DOHH2 (cell line): ENCODE measurements around the gene NAALADL2.

Experiments
- H3F3A ChIP-seq: fragments of 200-600 bp; sonication (generic), shearing (Covaris generic); 2 replicates; pipeline ENCODE4 v1.6.0; 2016; ENCODE audit warnings: antibody characterized with exemption, mild to moderate bottlenecking; ENCODE audit not compliant: control insufficient read depth, insufficient read depth
- H3K27ac ChIP-seq: fragments of 200-600 bp; sonication (generic); 2 replicates; pipeline ENCODE4 v1.5.1; 2014; ENCODE audit warnings: low read depth, mild to moderate bottlenecking, low read length, moderate library complexity
- H3K27me3 ChIP-seq: fragments of 200-600 bp; sonication (generic); 2 replicates; pipeline ENCODE4 v1.6.1; 2014; ENCODE audit warnings: mild to moderate bottlenecking, low read length, mixed read lengths; ENCODE audit not compliant: control insufficient read depth
- H3K36me3 ChIP-seq: fragments of 200-600 bp; sonication (generic); 2 replicates; pipeline ENCODE4 v1.6.1; 2014; ENCODE audit warnings: mild to moderate bottlenecking, low read length, moderate library complexity, mixed read lengths; ENCODE audit not compliant: control insufficient read depth
- H3K4me1 ChIP-seq: fragments of 200-600 bp; sonication (generic); 2 replicates; pipeline ENCODE4 v1.6.1; 2014; ENCODE audit warnings: mild to moderate bottlenecking, low read length, mixed read lengths; ENCODE audit not compliant: control insufficient read depth
- H3K4me2 ChIP-seq: fragments of 200-600 bp; sonication (generic); 2 replicates; pipeline ENCODE4 v1.6.0; 2014; ENCODE audit warnings: mild to moderate bottlenecking, low read length, moderate library complexity
- H3K4me3 ChIP-seq: fragments of 200-600 bp; sonication (generic); 2 replicates; pipeline ENCODE4 v1.5.1; 2014; ENCODE audit warnings: mild to moderate bottlenecking, low read length, mixed read lengths
- H3K79me2 ChIP-seq: fragments of 200-600 bp; sonication (generic); 2 replicates; pipeline ENCODE4 v1.6.1; 2014; ENCODE audit warnings: mild to moderate bottlenecking, low read length, mixed read lengths; ENCODE audit not compliant: control insufficient read depth
- H3K9me2 ChIP-seq: fragments of 200-600 bp; sonication (generic); replicated peaks from 2 replicates; pipeline ENCODE4 v1.6.1; 2014; ENCODE audit warnings: mild to moderate bottlenecking, low read length, mixed read lengths; ENCODE audit not compliant: control insufficient read depth
- H3K9me3 ChIP-seq: fragments of 200-600 bp; sonication (generic); 2 replicates; pipeline ENCODE4 v1.6.1; 2014; ENCODE audit warnings: antibody characterized with exemption, low read length, mixed read lengths; ENCODE audit not compliant: control insufficient read depth, insufficient read depth
- H4K20me1 ChIP-seq: fragments of 200-600 bp; sonication (generic); 2 replicates; pipeline ENCODE4 v1.6.0; 2014; ENCODE audit warnings: low read depth, mild to moderate bottlenecking, antibody characterized with exemption, low read length, moderate library complexity; ENCODE audit not compliant: control insufficient read depth, insufficient read depth
- EZH2phosphoT487 ChIP-seq: fragments of 200-600 bp; sonication (generic); IDR thresholded peaks from 2 replicates; pipeline ENCODE4 v1.6.1; 2017; ENCODE audit warnings: borderline replicate concordance, mild to moderate bottlenecking, antibody characterized with exemption, low read length, moderate library complexity, mixed read lengths
- TF ChIP-seq, protein P1 (sequence below): fragments of 200-600 bp; sonication (generic); IDR thresholded peaks from one replicate; pipeline ENCODE4 v1.5.1; 2014; ENCODE audit warnings: antibody characterized with exemption, mild to moderate bottlenecking, low read depth, low read length; ENCODE audit not compliant: poor library complexity, severe bottlenecking

The NAALADL2 gene

GRCh38 chr3:175312791-175313190 is 453.7 kb downstream of the NAALADL2 start:
- no peaks in the 10 kb centered on the region for H3K4me1 ChIP-seq
- H3K9me2 ChIP-seq = no peaks in the 10 kb centered on the region
- no peak overlapping the region for H3K4me3 ChIP-seq
- TF ChIP-seq, protein P1, sequence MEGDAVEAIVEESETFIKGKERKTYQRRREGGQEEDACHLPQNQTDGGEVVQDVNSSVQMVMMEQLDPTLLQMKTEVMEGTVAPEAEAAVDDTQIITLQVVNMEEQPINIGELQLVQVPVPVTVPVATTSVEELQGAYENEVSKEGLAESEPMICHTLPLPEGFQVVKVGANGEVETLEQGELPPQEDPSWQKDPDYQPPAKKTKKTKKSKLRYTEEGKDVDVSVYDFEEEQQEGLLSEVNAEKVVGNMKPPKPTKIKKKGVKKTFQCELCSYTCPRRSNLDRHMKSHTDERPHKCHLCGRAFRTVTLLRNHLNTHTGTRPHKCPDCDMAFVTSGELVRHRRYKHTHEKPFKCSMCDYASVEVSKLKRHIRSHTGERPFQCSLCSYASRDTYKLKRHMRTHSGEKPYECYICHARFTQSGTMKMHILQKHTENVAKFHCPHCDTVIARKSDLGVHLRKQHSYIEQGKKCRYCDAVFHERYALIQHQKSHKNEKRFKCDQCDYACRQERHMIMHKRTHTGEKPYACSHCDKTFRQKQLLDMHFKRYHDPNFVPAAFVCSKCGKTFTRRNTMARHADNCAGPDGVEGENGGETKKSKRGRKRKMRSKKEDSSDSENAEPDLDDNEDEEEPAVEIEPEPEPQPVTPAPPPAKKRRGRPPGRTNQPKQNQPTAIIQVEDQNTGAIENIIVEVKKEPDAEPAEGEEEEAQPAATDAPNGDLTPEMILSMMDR = no peak
- TF ChIP-seq EZH2phosphoT487 = no peak
- H3K27ac ChIP-seq = no peak overlapping the region
- no peaks in the 10 kb centered on the region for H4K20me1 ChIP-seq
- no peaks in the 10 kb centered on the region for H3F3A ChIP-seq
- no peak overlapping the region for H3K4me2 ChIP-seq
- H3K36me3 ChIP-seq = no peaks in the 10 kb centered on the region
- H3K79me2 ChIP-seq = no peaks in the 10 kb centered on the region
- H3K27me3 ChIP-seq = no peaks in the 10 kb centered on the region
- H3K9me3 ChIP-seq = no peaks in the 10 kb centered on the region

DNA sequence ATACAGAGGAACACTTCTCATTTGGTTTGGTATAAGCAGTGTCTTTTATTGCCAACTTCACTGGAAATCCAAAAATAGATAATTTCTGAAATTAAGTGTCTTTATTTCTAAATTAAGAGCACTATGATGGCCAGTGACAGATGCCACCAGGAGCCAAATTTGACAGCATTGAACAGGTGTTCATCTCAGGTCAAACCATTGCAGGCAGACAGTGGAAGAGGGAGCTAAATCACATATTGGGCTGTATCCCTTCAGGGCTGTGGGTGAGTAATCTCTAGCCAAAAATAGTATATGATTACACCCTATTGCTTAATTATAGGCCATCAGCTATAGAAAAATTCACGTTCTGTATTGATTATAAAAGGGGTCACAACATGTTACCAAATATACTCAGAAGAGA is 457.7 kb downstream of the NAALADL2 start:
- Histone ChIP-seq H3F3A (no peaks in the 10 kb centered on the region), H3K27me3 (no peaks in the 10 kb centered on the region), H3K4me1 (no peaks in the 10 kb centered on the region), H3K36me3 (no peaks in the 10 kb centered on the region), H3K79me2 (no peaks in the 10 kb centered on the region), H4K20me1 (no peaks in the 10 kb centered on the region), H3K4me3 (no peak overlapping the region), H3K27ac (no peak overlapping the region), H3K9me2 (no peaks in the 10 kb centered on the region), H3K4me2 (no peak overlapping the region), H3K9me3 (no peaks in the 10 kb centered on the region; the same call in 1 of the 2 replicates)
- no peak for TF ChIP-seq EZH2phosphoT487
- TF ChIP-seq, protein P1 = no peak

DNA sequence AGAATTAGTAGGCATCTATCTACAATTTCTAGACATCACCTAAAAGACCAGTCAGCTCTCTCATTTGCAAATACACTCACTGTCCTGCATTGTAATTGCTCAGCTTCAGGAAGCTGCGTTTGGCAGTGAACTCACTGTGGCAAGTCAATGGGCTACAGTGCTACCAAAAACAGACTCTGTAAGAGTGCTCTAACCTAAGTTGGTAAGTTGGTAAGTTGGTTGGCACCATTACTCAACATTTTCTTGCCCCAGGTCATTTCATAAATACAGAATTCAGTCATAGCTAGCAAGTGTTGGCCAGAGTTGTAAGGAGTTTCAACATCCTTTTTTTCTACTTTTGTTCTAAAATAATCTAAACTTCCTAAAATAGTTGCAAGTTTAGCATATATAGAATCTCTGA is 466.3 kb downstream of the NAALADL2 start:
- Histone ChIP-seq H3K4me3 (no peak overlapping the region), H3F3A (no peaks in the 10 kb centered on the region), H3K27ac (no peak overlapping the region), H4K20me1 (no peaks in the 10 kb centered on the region), H3K9me3 (no peaks in the 10 kb centered on the region; the same call in 1 of the 2 replicates), H3K27me3 (no peaks in the 10 kb centered on the region), H3K36me3 (no peaks in the 10 kb centered on the region), H3K4me2 (no peak overlapping the region), H3K79me2 (no peaks in the 10 kb centered on the region), H3K4me1 (no peaks in the 10 kb centered on the region), H3K9me2 (no peaks in the 10 kb centered on the region)
- TF ChIP-seq, protein P1 = no peak
- no peak for TF ChIP-seq EZH2phosphoT487

DNA sequence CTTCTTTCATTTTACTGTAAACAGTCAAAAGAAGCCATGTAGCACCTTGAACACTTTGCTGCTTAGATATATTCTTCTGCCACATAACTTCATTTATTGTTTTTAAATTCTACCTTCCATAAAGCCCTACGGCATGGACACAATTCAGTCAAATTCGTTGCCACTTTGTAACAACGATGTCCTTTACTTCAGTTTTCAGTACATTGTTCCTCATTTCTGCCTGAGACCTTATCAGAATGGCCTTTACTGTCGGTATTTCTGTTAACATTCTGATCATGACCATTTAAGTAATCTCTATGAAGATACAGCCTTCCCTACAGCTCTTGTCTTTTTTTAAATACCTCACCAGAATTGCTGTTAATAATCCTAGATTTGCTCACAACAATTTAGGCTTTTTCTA is 466.9 kb downstream of the NAALADL2 start:
- Histone ChIP-seq H3K9me3 (no peaks in the 10 kb centered on the region), H3K4me2 (no peak overlapping the region), H3K27ac (no peak overlapping the region), H3K4me3 (no peak overlapping the region), H3K36me3 (no peaks in the 10 kb centered on the region), H3K27me3 (no peaks in the 10 kb centered on the region), H4K20me1 (no peaks in the 10 kb centered on the region), H3K79me2 (no peaks in the 10 kb centered on the region), H3K4me1 (no peaks in the 10 kb centered on the region), H3K9me2 (no peaks in the 10 kb centered on the region), H3F3A (no peaks in the 10 kb centered on the region)
- TF ChIP-seq EZH2phosphoT487 = no peak
- TF ChIP-seq, protein P1 = no peak
